PFSK-1 (cell line): ENCODE results near the gene NUDCD3.

Experiments used
- FOXP2 ChIP-seq: optimal IDR thresholded peaks from 2 replicates; pipeline ENCODE3; 2011; ENCODE audit warnings: borderline replicate concordance, control low read depth, inconsistent platforms; ENCODE audit not compliant: insufficient read depth; ENCODE audit errors: extremely low read length, extremely low read depth
- POLR2AphosphoS5 ChIP-seq: IDR thresholded peaks from 2 replicates; pipeline ENCODE4 v1.6.1; 2012; ENCODE audit warnings: low read depth, mild to moderate bottlenecking, control low read depth, low read length, moderate library complexity
- SIN3A ChIP-seq: IDR thresholded peaks from 2 replicates; pipeline ENCODE4 v1.6.1; 2012; ENCODE audit warnings: mild to moderate bottlenecking, low read length, moderate library complexity, borderline replicate concordance; ENCODE audit not compliant: insufficient read depth
- TAF1 ChIP-seq: IDR thresholded peaks from 2 replicates; pipeline ENCODE4 v1.6.1; 2012; ENCODE audit warnings: low read length, control low read depth, borderline replicate concordance; ENCODE audit not compliant: insufficient read depth
- TF ChIP-seq, protein P1 (sequence below), 2 experiments: IDR thresholded peaks; 2 replicates each; pipeline versions ENCODE4 v1.6.1 to v1.8.0; 2011 to 2012; ENCODE audit warnings: low read depth in 2 of 2, low read length in 2 of 2, control low read depth in 1 of 2, inconsistent platforms in 1 of 2, mild to moderate bottlenecking in 1 of 2, moderate library complexity in 1 of 2; ENCODE audit not compliant: insufficient read depth in 1 of 2

The NUDCD3 gene

DNA sequence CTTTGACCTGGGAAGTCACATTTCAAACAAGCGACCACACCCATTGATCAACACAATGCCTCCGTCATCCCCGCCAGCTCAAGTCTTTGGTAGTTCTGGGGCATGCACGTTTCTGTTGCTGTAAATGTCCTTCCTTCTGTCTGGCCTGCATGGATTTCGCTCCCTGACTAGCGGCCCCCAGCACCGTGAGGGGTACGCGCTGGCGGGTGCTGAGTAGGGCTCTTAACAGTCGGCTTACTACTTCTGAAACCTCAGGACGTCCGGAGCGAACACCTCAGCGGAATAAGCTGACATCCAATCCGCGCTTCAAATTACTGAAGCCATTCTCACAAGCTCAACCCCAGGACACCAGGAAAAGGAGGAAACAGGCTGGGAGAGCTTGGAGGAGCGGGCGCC lies 505 bp downstream of the NUDCD3 start:
- TF ChIP-seq POLR2AphosphoS5 (no peak), TAF1 (peak; percentile 31; the same call in 1 of the 2 replicates), SIN3A (peak; percentile 42; the same call in 1 of the 2 replicates)

DNA sequence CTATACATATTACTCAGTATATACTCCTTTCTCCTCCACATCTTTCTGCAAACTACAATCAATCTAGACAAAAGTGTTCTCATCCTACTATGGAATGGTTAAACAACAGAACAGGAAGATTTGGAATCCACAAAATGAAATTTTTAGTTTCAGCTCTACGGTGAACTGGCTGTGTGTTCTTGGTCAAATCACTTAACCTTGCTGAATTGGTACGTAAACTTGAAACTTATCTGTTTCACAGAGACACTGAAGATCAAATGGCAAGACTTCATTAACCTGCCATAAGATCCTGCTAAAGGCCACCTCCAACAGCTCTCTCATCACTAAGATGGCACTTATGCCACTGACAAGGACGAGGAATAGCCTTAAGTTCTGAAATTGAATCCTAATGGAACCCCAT lies 1.5 kb downstream of the NUDCD3 start:
- TF ChIP-seq SIN3A (no peak), FOXP2 (no peak), POLR2AphosphoS5 (no peak), TAF1 (no peak)
- TF ChIP-seq, protein P1, sequence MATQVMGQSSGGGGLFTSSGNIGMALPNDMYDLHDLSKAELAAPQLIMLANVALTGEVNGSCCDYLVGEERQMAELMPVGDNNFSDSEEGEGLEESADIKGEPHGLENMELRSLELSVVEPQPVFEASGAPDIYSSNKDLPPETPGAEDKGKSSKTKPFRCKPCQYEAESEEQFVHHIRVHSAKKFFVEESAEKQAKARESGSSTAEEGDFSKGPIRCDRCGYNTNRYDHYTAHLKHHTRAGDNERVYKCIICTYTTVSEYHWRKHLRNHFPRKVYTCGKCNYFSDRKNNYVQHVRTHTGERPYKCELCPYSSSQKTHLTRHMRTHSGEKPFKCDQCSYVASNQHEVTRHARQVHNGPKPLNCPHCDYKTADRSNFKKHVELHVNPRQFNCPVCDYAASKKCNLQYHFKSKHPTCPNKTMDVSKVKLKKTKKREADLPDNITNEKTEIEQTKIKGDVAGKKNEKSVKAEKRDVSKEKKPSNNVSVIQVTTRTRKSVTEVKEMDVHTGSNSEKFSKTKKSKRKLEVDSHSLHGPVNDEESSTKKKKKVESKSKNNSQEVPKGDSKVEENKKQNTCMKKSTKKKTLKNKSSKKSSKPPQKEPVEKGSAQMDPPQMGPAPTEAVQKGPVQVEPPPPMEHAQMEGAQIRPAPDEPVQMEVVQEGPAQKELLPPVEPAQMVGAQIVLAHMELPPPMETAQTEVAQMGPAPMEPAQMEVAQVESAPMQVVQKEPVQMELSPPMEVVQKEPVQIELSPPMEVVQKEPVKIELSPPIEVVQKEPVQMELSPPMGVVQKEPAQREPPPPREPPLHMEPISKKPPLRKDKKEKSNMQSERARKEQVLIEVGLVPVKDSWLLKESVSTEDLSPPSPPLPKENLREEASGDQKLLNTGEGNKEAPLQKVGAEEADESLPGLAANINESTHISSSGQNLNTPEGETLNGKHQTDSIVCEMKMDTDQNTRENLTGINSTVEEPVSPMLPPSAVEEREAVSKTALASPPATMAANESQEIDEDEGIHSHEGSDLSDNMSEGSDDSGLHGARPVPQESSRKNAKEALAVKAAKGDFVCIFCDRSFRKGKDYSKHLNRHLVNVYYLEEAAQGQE (IDR thresholded peaks at IDR 0.05; ENCODE audit: insufficient read depth in 1 of 2, low read depth in 2 of 2, low read length in 2 of 2) = no peak

DNA sequence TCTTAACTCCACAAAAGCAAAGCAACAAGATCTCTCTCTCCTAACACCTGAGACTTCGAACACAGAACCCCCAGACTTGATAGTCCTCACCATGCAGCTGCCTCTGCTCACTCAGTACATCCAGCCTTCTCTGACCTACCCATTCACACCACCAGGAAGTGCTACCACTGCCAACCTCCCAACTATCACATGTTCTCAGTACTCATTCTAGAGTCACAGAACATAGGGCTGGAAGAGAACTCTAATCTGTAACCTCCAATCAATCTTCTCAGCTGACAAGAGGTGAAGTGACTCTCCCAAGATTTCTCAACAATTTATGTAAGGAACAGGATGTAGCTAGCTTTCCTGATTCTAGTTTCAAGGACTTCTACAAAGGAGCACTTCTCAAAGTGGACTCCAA lies 3.8 kb downstream of the NUDCD3 start:
- TF ChIP-seq FOXP2 = no peak
- TF ChIP-seq, protein P1 (IDR thresholded peaks at IDR 0.05; ENCODE audit: insufficient read depth in 1 of 2, low read depth in 2 of 2, low read length in 2 of 2) = no peak
- no peak for TF ChIP-seq POLR2AphosphoS5
- TF ChIP-seq TAF1 = no peak
- no peak for TF ChIP-seq SIN3A

DNA sequence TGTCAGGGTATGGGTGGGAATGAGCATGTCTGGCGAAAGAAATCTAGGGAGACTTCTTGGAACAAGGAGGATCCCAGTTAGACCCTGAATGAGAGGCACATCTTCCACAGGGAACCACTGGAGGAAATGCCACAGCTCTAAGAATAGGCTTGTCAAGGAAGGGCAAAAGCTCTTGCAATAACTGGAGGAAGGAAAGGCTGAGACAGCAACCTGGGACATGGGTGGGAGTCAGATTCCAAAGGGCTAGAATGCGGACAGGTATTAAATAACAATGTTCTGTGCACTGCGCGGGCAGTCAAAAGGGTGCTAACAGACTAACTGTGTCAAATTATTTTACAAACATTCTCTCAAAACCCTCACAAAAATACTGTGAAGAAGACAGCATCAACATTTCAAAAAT lies 4.5 kb downstream of the NUDCD3 start:
- TF ChIP-seq, protein P1 (IDR thresholded peaks at IDR 0.05; ENCODE audit: insufficient read depth in 1 of 2, low read depth in 2 of 2, low read length in 2 of 2) = no peak
- TF ChIP-seq POLR2AphosphoS5 (no peak), SIN3A (no peak), TAF1 (no peak), FOXP2 (no peak)

DNA sequence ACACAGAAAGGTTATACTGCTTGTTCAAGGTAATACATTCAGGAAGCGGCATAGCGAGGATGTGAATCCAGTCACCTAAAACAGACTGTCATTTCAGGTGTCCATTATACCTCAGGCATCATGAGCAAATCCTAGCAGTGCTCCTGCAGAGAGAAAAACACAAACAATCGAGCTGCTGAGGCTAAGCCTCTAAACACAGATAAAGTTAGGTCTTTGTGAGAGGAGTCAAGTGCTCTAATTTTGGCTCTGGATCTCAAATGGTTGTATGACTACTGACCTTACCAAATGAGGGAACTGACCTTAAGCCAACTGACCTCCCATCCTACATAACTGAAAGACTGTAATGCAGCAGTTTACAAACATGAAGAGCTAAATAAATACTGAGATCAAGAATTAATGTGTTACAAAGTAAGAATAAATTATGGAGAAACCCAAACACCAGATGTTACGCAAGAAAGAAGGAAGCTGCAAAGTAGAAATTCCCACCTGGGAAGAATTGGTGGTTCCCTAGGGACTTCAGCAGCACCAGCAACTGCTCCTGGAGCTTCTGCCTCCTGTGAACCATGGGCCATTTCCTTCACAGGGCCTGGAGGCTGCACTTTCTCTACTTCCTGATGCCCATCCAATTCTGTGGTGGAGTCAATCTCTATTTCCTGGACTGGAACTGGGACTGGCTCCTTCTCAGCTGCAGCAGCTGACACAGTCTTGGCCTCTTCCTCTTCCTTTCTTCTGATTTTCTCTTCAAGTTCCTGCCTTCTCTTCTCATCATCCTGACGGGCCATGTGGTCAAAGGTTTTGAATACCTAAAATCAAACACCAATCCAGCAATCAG lies 5.8 kb downstream of the NUDCD3 start:
- TF ChIP-seq TAF1 (no peak), POLR2AphosphoS5 (no peak), SIN3A (no peak), FOXP2 (no peak)
- TF ChIP-seq, protein P1 (IDR thresholded peaks at IDR 0.05; ENCODE audit: insufficient read depth in 1 of 2, low read depth in 2 of 2, low read length in 2 of 2) = peak in 1 of 2 experiments; percentile 10; a peak in 1 of 4 replicates
